Dermis blood vessel endothelial cell (primary cell): ENCODE measurements around the gene DDX50. TPM values are rescaled to one million over a fixed set of nuclear protein-coding genes. Genes with fewer than 3 reads are reported as not detected.
"Not testable (repeated sequence)": the region's sequence is repeated elsewhere in the genome, so short reads cannot be mapped to it uniquely, and the experiment has no call there.

Experiments used
- DNase-seq: peaks from one replicate; pipeline ENCODE4 v3.0.0; 2010
- total RNA-seq: library from RNA; depleted of rRNA; stranded (reverse); fragments of >200 nt; gene quantifications from 2 replicates; pipeline ENCODE4 v1.2.3, GENCODE V29; 2014

DDX50 gene, protein sequence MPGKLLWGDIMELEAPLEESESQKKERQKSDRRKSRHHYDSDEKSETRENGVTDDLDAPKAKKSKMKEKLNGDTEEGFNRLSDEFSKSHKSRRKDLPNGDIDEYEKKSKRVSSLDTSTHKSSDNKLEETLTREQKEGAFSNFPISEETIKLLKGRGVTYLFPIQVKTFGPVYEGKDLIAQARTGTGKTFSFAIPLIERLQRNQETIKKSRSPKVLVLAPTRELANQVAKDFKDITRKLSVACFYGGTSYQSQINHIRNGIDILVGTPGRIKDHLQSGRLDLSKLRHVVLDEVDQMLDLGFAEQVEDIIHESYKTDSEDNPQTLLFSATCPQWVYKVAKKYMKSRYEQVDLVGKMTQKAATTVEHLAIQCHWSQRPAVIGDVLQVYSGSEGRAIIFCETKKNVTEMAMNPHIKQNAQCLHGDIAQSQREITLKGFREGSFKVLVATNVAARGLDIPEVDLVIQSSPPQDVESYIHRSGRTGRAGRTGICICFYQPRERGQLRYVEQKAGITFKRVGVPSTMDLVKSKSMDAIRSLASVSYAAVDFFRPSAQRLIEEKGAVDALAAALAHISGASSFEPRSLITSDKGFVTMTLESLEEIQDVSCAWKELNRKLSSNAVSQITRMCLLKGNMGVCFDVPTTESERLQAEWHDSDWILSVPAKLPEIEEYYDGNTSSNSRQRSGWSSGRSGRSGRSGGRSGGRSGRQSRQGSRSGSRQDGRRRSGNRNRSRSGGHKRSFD
- 46.6 and 49.0 TPM in 2 replicates for total RNA-seq

DNA sequence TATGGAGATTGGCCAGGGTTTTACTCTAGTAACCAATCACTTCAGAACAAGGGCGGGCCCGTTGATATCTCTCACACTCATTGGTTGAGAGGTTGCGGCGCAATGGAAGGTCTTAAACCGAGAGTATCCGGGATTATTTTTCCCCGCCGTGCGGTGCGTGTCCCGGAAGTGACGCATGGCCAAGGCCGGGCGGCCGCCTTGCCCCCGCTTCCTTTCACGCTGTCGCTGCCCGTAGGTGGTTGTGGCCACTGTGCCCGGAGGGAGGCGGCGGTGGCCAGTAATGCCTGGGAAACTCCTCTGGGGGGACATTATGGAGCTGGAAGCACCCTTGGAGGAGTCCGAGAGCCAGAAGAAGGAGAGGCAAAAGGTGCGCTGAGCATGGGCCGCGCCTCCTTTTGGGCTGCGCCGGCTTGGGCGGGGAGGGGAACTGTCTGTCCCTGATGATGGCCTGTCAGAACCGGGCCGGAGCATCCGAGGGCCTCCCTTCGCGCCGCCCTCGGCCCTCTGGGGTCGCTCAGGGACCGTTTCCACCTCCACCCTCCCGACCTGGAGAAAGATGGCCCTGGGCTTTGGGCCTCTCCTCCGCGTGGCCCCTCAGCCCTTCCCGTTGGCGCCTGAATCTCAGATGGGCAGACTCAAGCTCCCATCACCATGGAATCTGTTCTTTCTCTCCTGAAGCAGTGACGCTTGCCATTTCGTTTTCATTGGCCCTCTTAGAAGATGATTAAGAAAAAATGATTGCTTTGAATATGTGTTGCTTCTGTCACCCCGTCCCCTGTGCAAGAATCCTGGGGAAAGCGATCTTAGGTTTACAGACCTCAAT lies at the start of gene DDX50:
DDX50 (plus strand) TSS at position 211 of the 823 bp plus-strand sequence; CDS start at position 281, 70 bp downstream.
- peak; percentile 100 for DNase-seq

GRCh38 chr10:68856352-68856751 lies 44.8 kb upstream of the DDX50 start:
- DNase-seq = no peak

GRCh38 chr10:68857005-68857404 lies 44.1 kb upstream of the DDX50 start:
- DNase-seq = no peak

DNA sequence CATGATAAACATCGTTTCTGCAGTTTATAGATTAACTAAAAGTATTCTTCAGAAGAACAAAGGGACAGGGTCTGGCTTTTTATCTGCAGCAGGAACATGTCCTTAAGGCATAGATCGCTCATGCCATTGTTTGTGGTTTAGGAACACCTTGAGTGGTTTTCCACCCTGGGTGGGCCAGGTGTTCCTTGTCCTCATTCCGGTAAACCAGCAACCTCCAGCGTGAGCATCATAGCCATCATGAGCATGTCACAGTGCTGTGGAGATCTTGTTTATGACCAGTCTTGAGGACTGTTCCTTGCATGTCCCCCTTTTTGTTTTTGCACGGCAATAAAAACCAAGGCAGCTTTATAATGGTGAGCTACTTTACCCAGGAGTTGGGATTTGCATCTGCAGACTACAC lies 39.9 kb upstream of the DDX50 start:
- peak; percentile 5 for DNase-seq

- no peak for DNase-seq
Observed at GRCh38 chr10:68864611-68865010, 36.5 kb upstream of the DDX50 start.

DNA sequence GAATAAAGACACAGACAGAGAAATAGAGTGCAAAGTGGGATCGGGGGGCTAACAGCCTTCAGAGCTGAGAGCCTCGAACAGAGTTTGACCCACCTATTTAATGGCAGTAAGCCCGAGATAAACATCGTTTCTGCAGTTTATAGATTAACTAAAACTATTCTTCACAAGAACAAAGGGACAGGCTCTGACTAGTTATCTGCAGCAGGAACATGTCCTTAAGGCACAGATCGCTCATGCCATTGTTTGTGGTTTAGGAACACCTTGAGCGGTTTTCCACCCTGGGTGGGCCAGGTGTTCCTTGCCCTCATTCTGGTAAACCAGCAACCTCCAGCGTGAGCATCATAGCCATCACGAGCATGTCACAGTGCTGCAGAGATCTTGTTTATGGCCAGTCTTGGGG lies 32.9 kb upstream of the DDX50 start:
- DNase-seq = not testable (repeated sequence)

- no peak for DNase-seq
Observed at GRCh38 chr10:68869623-68870022, 31.5 kb upstream of the DDX50 start.

DNA sequence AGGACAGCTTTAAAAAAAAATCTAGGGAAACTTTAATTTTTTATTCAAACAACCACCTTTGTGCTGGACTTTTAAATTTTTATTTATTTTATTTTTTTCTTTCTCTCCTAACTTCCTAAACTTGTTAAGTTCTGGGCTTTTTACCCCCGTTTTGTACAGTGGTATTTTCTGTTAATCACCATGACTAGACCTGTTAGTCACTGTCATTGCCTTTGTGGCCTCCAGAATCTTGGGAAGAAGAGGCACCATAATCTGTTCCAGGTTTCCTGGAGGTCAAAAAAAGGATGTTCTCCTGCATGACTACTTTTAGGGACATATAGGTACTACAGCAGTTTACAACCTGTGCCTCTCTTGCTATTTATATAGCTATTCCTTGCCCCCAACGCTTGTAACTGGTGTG lies 31.1 kb upstream of the DDX50 start:
- DNase-seq = no peak

GRCh38 chr10:68870545-68871104 lies 30.5 kb upstream of the DDX50 start:
- no peak for DNase-seq

- peak; percentile 2 for DNase-seq
Observed at GRCh38 chr10:68871105-68871711, 29.9 kb upstream of the DDX50 start.

- no peak for DNase-seq
Observed at GRCh38 chr10:68871731-68872342, 29.3 kb upstream of the DDX50 start.

- no peak for DNase-seq
Observed at GRCh38 chr10:68876246-68877138, 24.6 kb upstream of the DDX50 start.

- DNase-seq = no peak
Observed at GRCh38 chr10:68877482-68878110, 23.5 kb upstream of the DDX50 start.

DNA sequence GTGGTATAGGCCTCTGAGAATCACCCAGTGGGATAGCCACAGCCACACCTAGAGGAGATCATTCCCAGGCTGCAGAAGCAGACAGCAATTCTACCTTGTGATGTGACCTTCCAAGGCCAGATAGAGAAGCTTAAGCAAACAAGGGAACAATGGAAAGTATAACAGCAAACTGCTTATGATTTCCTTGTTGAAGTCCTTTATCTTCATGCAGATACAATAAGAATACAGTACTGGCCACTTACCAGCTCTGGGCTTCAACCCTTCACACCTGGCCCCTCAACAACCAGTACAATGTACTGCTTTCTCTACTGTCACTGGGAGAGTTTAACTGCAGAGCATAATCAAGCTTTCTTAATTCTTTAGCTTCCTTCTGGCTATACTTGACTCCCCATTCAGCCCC lies 22.6 kb upstream of the DDX50 start:
- no peak for DNase-seq

- no peak for DNase-seq
Observed at GRCh38 chr10:68879628-68880027, 21.5 kb upstream of the DDX50 start.

GRCh38 chr10:68880181-68880580 lies 20.9 kb upstream of the DDX50 start:
- DNase-seq = no peak

DNA sequence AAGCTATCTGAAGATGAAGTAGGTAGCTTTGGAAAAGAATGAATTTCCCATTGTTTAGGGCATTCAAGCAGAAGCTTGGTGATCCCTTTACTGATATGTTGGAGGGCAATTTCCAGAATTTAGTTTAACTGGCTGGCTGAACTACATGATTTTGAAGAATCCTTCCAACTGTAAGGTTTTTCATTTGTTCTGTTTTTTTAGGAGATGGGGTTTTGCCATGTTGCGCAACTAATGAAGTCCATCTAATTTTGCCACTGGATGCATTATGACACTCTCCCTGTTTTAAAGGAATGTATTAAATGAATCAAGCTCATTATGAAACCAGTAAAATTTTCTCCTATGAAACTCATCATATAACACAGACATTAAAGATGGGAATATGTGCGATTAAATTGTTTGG lies 6.1 kb upstream of the DDX50 start:
- DNase-seq = no peak

DNA sequence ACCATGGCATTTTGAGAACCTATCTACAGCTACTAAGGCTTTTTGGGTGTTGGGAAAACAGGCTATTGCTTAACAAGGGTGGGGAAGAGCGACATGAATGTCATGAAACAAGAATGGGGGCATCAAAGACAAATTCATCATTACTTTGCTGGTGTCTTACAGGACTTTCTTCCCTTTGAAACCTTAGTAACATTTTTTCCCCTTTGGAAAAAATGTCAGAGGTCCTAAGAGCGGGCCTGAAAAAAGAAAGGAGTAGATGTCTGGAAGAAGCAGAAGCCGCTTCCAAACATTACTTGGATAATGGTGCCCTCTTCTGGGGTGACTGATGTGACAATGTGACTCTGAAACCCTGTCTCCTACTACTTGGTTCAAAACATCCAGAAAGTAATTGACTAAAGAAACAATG lies 3.8 kb upstream of the DDX50 start:
- DNase-seq = peak; percentile 82

DNA sequence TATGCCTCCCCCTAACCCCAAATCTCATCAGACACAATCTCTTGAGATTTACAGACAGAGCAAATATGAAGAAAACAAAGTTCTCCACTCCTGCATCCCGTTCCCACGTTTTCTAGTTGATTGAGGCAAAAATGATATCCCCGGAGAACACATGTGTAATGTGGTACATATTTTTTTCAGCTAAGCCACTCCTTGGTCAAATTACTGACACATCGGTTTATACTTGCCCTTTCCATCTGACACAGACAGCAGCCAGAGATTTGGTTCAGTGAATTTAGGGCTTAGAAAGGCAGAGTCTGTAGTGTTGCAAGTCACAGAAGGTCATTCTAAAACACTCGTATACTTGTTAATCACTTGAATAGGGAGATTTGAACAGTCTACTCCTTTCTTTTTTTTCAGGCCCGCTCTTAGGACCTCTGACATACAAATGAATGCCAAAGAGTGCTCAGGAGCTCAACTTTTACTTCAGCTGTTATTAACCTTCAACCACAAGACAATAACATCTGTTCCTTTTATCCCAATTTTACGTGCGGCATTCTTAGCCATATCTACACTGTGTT lies 1.8 kb upstream of the DDX50 start:
- no peak for DNase-seq
